ENCODE results near the gene HOXA9. TPM values are rescaled to one million over a fixed set of nuclear protein-coding genes. Genes with fewer than 3 reads are reported as not detected.

The HOXA9 gene
- total and polyA plus RNA-seq, 2 of the 8 experiments (the other 6 are each of a cell fraction or from before 2014, with no cell fraction given): not detected

- peaks cover 98 to 100% (median 99%) of the 10 kb centered on the region in 4 experiments for H3K27me3 ChIP-seq (replicated peaks in 1 of 4; ENCODE audit: control insufficient read depth in 3 of 4, extremely low read depth in 1 of 4, insufficient read depth in 3 of 4, low read length in 3 of 4)
- H2BK120ac ChIP-seq (replicated peaks; ENCODE audit: low read depth, low read length): no peak overlapping the region
- H3K9me3 ChIP-seq (ENCODE audit: insufficient read depth in 2 of 2, low read depth in 1 of 2, low read length in 1 of 2): peaks cover 0 to 14% of the 10 kb centered on the region in 2 experiments; a peak in 1 of 4 replicates
- ChIA-PET POLR2A (ENCODE audit: partially characterized antibody) (no interaction called here), CTCF (ENCODE audit: partially characterized antibody) (interaction anchor here (0.6 to 4.4 kb wide), 25 partner anchors 8 to 791 kb away, joined by 3 to 80 read pairs (median 5); partner anchors contain the start of genes HOXA3, HOXA5 and HOXA6)
- H3K4me2 ChIP-seq (ENCODE audit: insufficient read depth in 1 of 2, low read depth in 2 of 2, low read length in 2 of 2): peak overlapping the region; percentile 0 to 77; a peak in 2 of 4 replicates
- no peak overlapping the region for H2BK12ac ChIP-seq (ENCODE audit: low read depth, low read length)
- H4K91ac ChIP-seq (replicated peaks; ENCODE audit: insufficient read length, low read length): no peak overlapping the region
- H3K14ac ChIP-seq (ENCODE audit: insufficient read length): no peak overlapping the region
- H2AK5ac ChIP-seq (ENCODE audit: low read depth, low read length): no peak overlapping the region
- FAIRE-seq (no peak), DNase-seq (ENCODE audit: low read depth in 1 of 2, low spot score in 2 of 2) (peak in 1 of 2 experiments; percentile 48)
- WGBS, 2 experiments (ENCODE audit: extremely low coverage in 1 of 2, insufficient coverage in 1 of 2, insufficient read length in 1 of 2, insufficient replicate concordance in 2 of 2, low coverage in 1 of 2, low lambda C conversion rate in 2 of 2, missing lambda C conversion rate in 1 of 2): 50% methylated on average over 23 of the region's 23 CpGs; no CpG with 5 or more reads in 1 of the 2 experiments
- no peaks in the 10 kb centered on the region for H3K23me2 ChIP-seq (ENCODE audit: low read depth, low read length)
- H3K27ac ChIP-seq (ENCODE audit: low read depth, low read length): no peak overlapping the region
- peaks cover 0 to 2% (median 0%) of the 10 kb centered on the region in 4 experiments; a peak in 4 of 7 replicates for H3K4me1 ChIP-seq (replicated peaks in 1 of 4; ENCODE audit: control insufficient read depth in 3 of 4, insufficient read depth in 4 of 4, low read length in 3 of 4)
- no peak overlapping the region for H4K5ac ChIP-seq (ENCODE audit: insufficient read length, low read depth, low read length)
- H3K4ac ChIP-seq (replicated peaks; ENCODE audit: insufficient read length, low read depth, low read length): no peak overlapping the region
- H3K23ac ChIP-seq (ENCODE audit: insufficient read length): no peak overlapping the region
- no peak overlapping the region for H2BK20ac ChIP-seq (ENCODE audit: low read length)
- no peaks in the 10 kb centered on the region for H3K79me2 ChIP-seq (ENCODE audit: control insufficient read depth in 1 of 2, insufficient read depth in 2 of 2, low read length in 2 of 2)
- no peaks in the 10 kb centered on the region for H3K79me1 ChIP-seq (ENCODE audit: low read depth, low read length)
- H3K18ac ChIP-seq (ENCODE audit: extremely low read depth, low read length): no peak overlapping the region
- H2BK5ac ChIP-seq (ENCODE audit: low read depth, low read length): no peak overlapping the region
- H2BK15ac ChIP-seq (ENCODE audit: low read length): no peak overlapping the region
- peak overlapping the region in 1 of 4 experiments; percentile 60; a peak in 2 of 8 replicates for H3K4me3 ChIP-seq (ENCODE audit: extremely low read depth in 1 of 4, insufficient read depth in 2 of 4, low read depth in 3 of 4, low read length in 4 of 4)
- H2AFZ ChIP-seq (ENCODE audit: low read length): no peak overlapping the region
- H3K56ac ChIP-seq (replicated peaks; ENCODE audit: insufficient read length, low read depth, low read length): no peak overlapping the region
- H3K9ac ChIP-seq (replicated peaks in 1 of 4; ENCODE audit: extremely low read depth in 1 of 4, low read depth in 3 of 4, low read length in 3 of 4): no peak overlapping the region
- peaks cover 18 to 28% of the 10 kb centered on the region in 2 experiments for H4K20me1 ChIP-seq (replicated peaks in 1 of 2; ENCODE audit: control insufficient read depth in 1 of 2, insufficient read depth in 2 of 2, low read length in 2 of 2)
- peaks cover 0 to 28% (median 0%) of the 10 kb centered on the region in 4 experiments; a peak in 1 of 8 replicates for H3K36me3 ChIP-seq (ENCODE audit: control insufficient read depth in 2 of 4, insufficient read depth in 4 of 4, low read length in 3 of 4)
- H4K8ac ChIP-seq (ENCODE audit: extremely low read depth, insufficient read depth, low read length): no peak overlapping the region
- TF ChIP-seq TBP (IDR thresholded peaks at IDR 0.05; ENCODE audit: low read depth, low read length): no peak
- TF ChIP-seq TAF1 (IDR thresholded peaks at IDR 0.05; ENCODE audit: low read depth, low read length): no peak
- no peak for TF ChIP-seq RNF2 (IDR thresholded peaks at IDR 0.05; ENCODE audit: borderline replicate concordance, low read depth, low read length, missing control alignments, poor library complexity, severe bottlenecking)
- no peak for TF ChIP-seq CHD2 (IDR thresholded peaks at IDR 0.05; ENCODE audit: low read length)
- TF ChIP-seq SUZ12 (IDR thresholded peaks at IDR 0.05; ENCODE audit: low read length): no peak
Observed at GRCh38 chr7:27160145-27160545, 5.2 kb downstream of the HOXA9 start.

Data from H1 (cell line).